ENCODE data around the gene ATP5PD. TPM values are rescaled to one million over a fixed set of nuclear protein-coding genes. Genes with fewer than 3 reads are reported as not detected.

ATP5PD gene
- total and polyA plus RNA-seq, 2 of the 13 experiments (the other 11 are each of a cell fraction or from before 2014, with no cell fraction given), result 158 to 428 TPM

DNA sequence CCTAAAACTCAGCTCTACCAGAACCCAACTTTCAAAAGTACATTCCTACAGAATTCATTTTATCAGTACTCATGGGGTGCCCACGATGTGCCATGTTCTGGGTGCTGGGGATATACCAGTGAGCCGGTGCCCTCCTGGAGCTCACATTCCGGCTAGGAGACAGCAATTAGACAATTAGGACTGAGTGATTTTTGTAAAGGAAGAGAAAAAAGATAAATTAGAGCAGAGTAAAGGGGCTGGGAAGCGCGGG, 34.7 kb downstream of the ATP5PD start (continued):
- TF ChIP-seq KMT2A (CRISPR knock-in tag; IDR thresholded peaks at IDR 0.05), result no peak
- TF ChIP-seq CHD4 (IDR thresholded peaks at IDR 0.05; ENCODE audit: borderline replicate concordance, low read length), result peak; percentile 60; the same call in 1 of the 2 replicates
- TF ChIP-seq, protein P1, sequence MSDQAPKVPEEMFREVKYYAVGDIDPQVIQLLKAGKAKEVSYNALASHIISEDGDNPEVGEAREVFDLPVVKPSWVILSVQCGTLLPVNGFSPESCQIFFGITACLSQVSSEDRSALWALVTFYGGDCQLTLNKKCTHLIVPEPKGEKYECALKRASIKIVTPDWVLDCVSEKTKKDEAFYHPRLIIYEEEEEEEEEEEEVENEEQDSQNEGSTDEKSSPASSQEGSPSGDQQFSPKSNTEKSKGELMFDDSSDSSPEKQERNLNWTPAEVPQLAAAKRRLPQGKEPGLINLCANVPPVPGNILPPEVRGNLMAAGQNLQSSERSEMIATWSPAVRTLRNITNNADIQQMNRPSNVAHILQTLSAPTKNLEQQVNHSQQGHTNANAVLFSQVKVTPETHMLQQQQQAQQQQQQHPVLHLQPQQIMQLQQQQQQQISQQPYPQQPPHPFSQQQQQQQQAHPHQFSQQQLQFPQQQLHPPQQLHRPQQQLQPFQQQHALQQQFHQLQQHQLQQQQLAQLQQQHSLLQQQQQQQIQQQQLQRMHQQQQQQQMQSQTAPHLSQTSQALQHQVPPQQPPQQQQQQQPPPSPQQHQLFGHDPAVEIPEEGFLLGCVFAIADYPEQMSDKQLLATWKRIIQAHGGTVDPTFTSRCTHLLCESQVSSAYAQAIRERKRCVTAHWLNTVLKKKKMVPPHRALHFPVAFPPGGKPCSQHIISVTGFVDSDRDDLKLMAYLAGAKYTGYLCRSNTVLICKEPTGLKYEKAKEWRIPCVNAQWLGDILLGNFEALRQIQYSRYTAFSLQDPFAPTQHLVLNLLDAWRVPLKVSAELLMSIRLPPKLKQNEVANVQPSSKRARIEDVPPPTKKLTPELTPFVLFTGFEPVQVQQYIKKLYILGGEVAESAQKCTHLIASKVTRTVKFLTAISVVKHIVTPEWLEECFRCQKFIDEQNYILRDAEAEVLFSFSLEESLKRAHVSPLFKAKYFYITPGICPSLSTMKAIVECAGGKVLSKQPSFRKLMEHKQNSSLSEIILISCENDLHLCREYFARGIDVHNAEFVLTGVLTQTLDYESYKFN (CRISPR knock-in tag; conservative IDR thresholded peaks at IDR 0.05), result no peak
- no peak for TF ChIP-seq ZNF256 (CRISPR knock-in tag; conservative IDR thresholded peaks at IDR 0.05)
- no peak for TF ChIP-seq U2AF1 (optimal IDR thresholded peaks at IDR 0.05; ENCODE audit: low read depth, low read length)
- no peak for TF ChIP-seq NCOA2 (CRISPR knock-in tag; IDR thresholded peaks at IDR 0.05)
- no peak for TF ChIP-seq ZNF12 (CRISPR knock-in tag; IDR thresholded peaks at IDR 0.05)
- no peak for TF ChIP-seq ZNF605 (CRISPR knock-in tag; IDR thresholded peaks at IDR 0.05)
- no peak for TF ChIP-seq ZNF235 (CRISPR knock-in tag; IDR thresholded peaks at IDR 0.05; ENCODE audit: borderline replicate concordance)

DNA sequence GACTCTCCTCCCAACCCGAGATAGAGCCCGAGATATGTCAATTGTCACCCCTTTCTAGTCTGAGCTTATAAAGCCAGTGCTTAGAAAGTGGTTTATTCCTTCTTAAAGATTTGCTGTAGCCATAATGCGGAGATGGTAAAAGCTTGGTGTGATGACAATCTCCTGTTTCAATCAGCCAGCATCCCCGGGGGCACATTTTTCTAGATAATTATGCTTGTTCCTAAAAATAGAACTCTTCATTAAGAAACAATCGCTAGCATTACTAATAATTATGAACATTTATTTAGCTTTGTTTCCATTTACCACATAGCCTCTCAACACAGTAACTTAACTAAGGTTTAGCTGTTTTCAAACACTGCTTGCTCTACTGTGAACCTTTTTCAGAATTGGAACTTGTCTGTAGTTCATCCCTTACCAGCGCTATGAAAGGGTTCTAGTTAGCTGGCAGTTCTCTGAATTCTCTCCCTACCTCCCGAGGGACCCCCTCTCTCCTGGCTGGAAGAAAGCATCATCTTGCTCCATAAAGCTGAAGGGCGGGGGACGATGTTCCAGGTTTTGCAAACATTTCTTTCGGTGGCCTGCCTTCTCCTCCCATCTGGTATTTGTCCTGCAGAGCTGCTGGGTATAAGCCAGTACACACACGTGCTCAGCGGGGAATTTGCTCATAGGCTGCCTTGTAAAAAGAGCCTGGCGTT, 35.2 kb downstream of the ATP5PD start:
- no peaks in the 10 kb centered on the region for H3K9me3 ChIP-seq (ENCODE audit: low read length)
- peak; percentile 86 for FAIRE-seq
- peaks cover 28% of the 10 kb centered on the region for H3K4me1 ChIP-seq (ENCODE audit: insufficient read depth, low read length)
- H3K4me2 ChIP-seq (ENCODE audit: low read depth, low read length), result peak overlapping the region; percentile 94
- H2AFZ ChIP-seq (ENCODE audit: low read length), result peak overlapping the region; percentile 48
- ATAC-seq, result peak; percentile 61
- no peaks in the 10 kb centered on the region; a peak in 2 of 5 replicates for H3K27me3 ChIP-seq (ENCODE audit: control insufficient read depth in 1 of 2, insufficient read depth in 2 of 2, low read length in 2 of 2)
- BruUV-seq (replicated peaks), result no TSS peak
- ChIA-PET POLR2A (interaction anchor here (0.7 to 4.3 kb wide), 39 partner anchors 12 to 768 kb away, joined by 3 to 94 read pairs (median 8); partner anchors contain the start of genes ARMC7, ATP5PD, CDR2L and FDXR), CTCF (ENCODE audit: low intra/inter-chr PET ratio, low total read pairs) (interaction anchor here (0.8 to 2.0 kb wide), 2 partner anchors 50 to 51 kb away, joined by 3 to 8 read pairs; no protein-coding TSS in a partner anchor)
- in situ Hi-C loops (cut with HindIII; ENCODE audit: extremely low pct_ligation_motif_present, low pct_unique_long_range_greater_than_20kb), result no loop called here
- H3K4me3 ChIP-seq (replicated peaks in 1 of 3; ENCODE audit: insufficient read depth in 1 of 3, low read depth in 2 of 3, low read length in 3 of 3), result peak overlapping the region; percentile 71 to 96 (median 85)
- peaks cover under 1 to 4% of the 10 kb centered on the region in 2 experiments; a peak in 1 of 5 replicates for H3K36me3 ChIP-seq (replicated peaks in 1 of 2; ENCODE audit: control insufficient read depth in 1 of 2, insufficient read depth in 2 of 2, low read length in 2 of 2)
- peaks cover 14% of the 10 kb centered on the region for H3K79me2 ChIP-seq (ENCODE audit: insufficient read depth, low read length)
- peak overlapping the region; percentile 85 for H3K27ac ChIP-seq (ENCODE audit: extremely low read length, insufficient read depth, low read length)
- peak; percentile 74 for DNase-seq (ENCODE audit: low spot score)
- H3K9ac ChIP-seq (ENCODE audit: insufficient read depth, low read depth, low read length), result peak overlapping the region; percentile 90
- H4K20me1 ChIP-seq (ENCODE audit: insufficient read depth, low read length), result no peaks in the 10 kb centered on the region
- intact Hi-C loops (cut with micrococcal nuclease; ENCODE audit: unreplicated experiment), result loop anchor here (1.0 kb wide), 1 partner anchor 22 kb away; no protein-coding TSS in a partner anchor
- whole genome bisulfite sequencing (ENCODE audit: low lambda C conversion rate), result 31% methylated on average over 13 of the region's 13 CpGs
- TF ChIP-seq FLYWCH1 (CRISPR knock-in tag; IDR thresholded peaks at IDR 0.05), result no peak
- no peak for TF ChIP-seq GLI4 (CRISPR knock-in tag; IDR thresholded peaks at IDR 0.05; ENCODE audit: borderline replicate concordance)
- TF ChIP-seq ZNF331 (CRISPR knock-in tag; IDR thresholded peaks at IDR 0.05), result peak; percentile 48; the same call in 1 of the 2 replicates
- no peak for TF ChIP-seq SRSF9 (IDR thresholded peaks at IDR 0.05; ENCODE audit: borderline replicate concordance, insufficient read depth, low read depth, low read length, poor library complexity, severe bottlenecking)
- TF ChIP-seq, protein P2, sequence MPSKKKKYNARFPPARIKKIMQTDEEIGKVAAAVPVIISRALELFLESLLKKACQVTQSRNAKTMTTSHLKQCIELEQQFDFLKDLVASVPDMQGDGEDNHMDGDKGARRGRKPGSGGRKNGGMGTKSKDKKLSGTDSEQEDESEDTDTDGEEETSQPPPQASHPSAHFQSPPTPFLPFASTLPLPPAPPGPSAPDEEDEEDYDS (CRISPR knock-in tag; IDR thresholded peaks at IDR 0.05), result 0 out of 2 replicates have a peak, but pooled peaks have one; percentile 40
- 0 out of 2 replicates have a peak, but pooled peaks have one; percentile 0 for TF ChIP-seq RFX1 (IDR thresholded peaks at IDR 0.05)
- TF ChIP-seq BHLHE40 (IDR thresholded peaks at IDR 0.05; ENCODE audit: low read length), result 0 out of 2 replicates have a peak, but pooled peaks have one; percentile 14
- peak; percentile 3; the same call in 1 of the 2 replicates for TF ChIP-seq PHF21A (CRISPR knock-in tag; IDR thresholded peaks at IDR 0.05)
- TF ChIP-seq NAIF1 (CRISPR knock-in tag; IDR thresholded peaks at IDR 0.05; ENCODE audit: borderline replicate concordance), result no peak
- peak; percentile 59 for TF ChIP-seq NFYC (CRISPR knock-in tag; IDR thresholded peaks at IDR 0.05)
